Astrocyte of the cerebellum (primary cell): ENCODE results near the gene MTFR1L.
A peak's percentile ranks its signal among the peaks of the same experiment; 100 is the strongest.

Source experiments
- DNase-seq: peaks from one replicate; pipeline ENCODE4 v3.0.0-alpha.2; 2011; ENCODE audit warnings: low read depth
- H3K4me3 ChIP-seq: 2 replicates; pipeline ENCODE4 v1.5.1; 2011; ENCODE audit warnings: mild to moderate bottlenecking, low read depth, low read length, moderate library complexity
- CTCF ChIP-seq: IDR thresholded peaks from 2 replicates; pipeline ENCODE4 v1.5.1; 2012; ENCODE audit warnings: low read length, low read depth, moderate library complexity, mild to moderate bottlenecking; ENCODE audit errors: missing control alignments
- in situ Hi-C: cut with HindIII; loops from 2 replicates; pipeline ENCODE4 v1.10.0; 2017; ENCODE audit warnings: low sequenced_read_pairs

MTFR1L gene

DNA sequence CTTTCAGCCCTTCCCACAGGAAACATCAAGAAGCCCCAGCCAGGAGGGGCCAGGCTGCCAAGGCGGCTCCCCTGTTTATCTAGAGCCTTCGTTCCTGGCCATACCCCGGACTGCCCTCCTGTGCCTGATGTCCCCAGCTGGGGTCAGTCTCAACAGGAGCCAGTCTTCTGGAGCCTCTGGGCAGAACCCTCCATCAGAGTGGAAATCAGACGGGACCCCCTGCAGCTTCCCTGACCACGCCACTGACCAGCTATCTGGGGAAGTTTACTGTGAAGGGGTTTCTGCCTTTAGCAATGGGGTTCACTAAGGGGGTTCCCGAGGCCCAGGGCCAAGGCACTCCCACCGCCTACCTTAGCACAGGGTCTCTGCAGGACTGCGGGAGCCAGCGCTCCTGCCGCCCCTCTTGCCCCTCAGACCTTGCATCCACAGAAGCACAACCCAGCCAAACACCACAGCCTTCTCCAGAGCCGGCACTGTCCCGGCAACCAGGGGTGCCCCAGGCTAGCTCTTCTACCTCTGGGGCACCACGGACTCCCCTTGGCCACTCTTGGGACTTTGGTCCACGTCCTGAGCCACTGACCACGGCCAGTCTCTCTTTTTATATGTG is 3.5 kb upstream of the MTFR1L start:
- in situ Hi-C loops, result no loop called here
- no peak overlapping the region for H3K4me3 ChIP-seq
- DNase-seq, result no peak
- no peak for TF ChIP-seq CTCF

DNA sequence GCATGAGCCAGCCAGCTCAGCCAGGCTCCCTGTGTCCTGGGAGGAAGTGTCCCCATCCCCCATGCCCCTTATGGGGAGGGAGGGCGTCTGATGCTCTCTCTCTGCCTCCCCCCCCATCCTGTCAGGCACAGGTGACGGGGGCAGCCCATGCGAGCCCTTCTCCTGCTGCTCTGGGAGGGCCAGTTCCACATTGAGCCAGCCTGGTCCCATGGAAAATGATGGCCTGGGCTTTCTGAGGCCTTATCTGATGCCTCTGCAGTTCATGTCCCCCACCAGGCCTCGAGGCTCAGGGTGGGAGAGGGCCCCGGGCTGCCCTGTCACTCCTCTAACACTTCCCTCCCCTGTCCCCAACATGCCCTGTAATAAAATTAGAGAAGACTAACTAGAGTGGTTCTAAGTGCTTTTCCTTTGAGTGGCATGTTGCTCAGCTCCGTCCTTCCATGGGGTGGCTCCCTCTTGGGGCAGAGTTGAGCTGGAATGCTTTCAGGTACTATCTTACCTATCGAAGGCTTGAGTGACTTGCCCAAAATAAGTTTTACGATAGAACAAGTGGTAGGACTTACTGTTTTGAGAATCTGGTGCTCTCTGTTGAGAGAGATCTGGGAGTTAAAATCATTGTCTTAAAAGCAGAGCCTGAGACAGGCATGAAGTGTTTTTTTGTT is 1.8 kb upstream of the MTFR1L start:
- in situ Hi-C loops, result no loop called here
- no peak for DNase-seq
- no peak overlapping the region for H3K4me3 ChIP-seq
- peak; percentile 10 for TF ChIP-seq CTCF

DNA sequence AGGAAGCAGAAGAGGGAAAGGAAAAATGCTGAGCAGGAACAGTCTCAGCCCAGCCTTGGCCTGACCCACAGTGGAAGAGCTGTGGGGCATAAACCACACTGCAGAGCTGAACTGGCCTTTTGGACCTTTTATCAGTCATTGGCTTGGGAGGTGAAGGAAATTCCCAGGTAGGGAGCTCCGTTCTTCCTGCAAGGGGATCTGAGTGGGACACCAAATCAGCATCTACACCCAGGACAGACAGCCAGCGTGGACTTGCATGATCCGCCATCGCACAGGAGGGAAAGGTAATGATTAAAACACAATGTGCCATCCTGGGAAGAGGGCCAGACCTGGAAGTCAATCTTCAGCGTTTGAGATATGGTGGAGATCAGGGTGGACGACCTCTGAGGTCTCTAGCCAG is 1.2 kb upstream of the MTFR1L start:
- no peak for TF ChIP-seq CTCF
- in situ Hi-C loops, result no loop called here
- peak overlapping the region; percentile 94 for H3K4me3 ChIP-seq

GRCh38 chr1:25820247-25821111 is 725 bp downstream of the MTFR1L start:
- in situ Hi-C loops, result no loop called here
- TF ChIP-seq CTCF, result no peak
- peak overlapping the region; percentile 94 for H3K4me3 ChIP-seq
- no peak for DNase-seq

More for the DNA sequence above, 1.2 kb upstream of the MTFR1L start:
- no peak for DNase-seq

DNA sequence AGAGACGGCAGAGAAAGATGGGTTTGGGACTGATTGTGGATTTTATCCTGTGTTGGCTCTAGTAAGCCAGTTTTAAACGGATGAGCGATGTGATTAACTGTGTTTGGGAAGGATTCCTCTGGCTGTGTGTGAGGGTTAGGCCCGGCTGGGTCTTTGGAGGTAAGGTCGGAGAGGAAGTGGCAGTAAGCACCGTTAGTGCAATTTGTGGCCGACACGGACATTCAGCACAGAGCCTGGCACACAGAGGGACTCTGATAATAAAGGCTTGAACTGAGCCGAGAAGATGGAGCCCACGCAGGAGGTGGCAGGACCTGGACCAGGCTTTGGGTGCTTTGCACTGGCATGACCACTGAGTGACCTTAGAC is 1.3 kb downstream of the MTFR1L start:
- in situ Hi-C loops, result no loop called here
- no peak for TF ChIP-seq CTCF
- peak overlapping the region; percentile 94 for H3K4me3 ChIP-seq
- no peak for DNase-seq

- peak overlapping the region; percentile 94 for H3K4me3 ChIP-seq
- in situ Hi-C loops, result no loop called here
- DNase-seq, result no peak
- no peak for TF ChIP-seq CTCF
Observed at GRCh38 chr1:25821630-25822091, 1.9 kb downstream of the MTFR1L start.
